Measurements from ENCODE around the gene OTULINL. TPM values are rescaled to one million over a fixed set of nuclear protein-coding genes. Genes with fewer than 3 reads are reported as not detected.

Gene OTULINL
- total RNA-seq, 1 donor from 2014 or later, result 32.6 TPM

GRCh38 chr5:14577079-14577725 lies 4.4 kb upstream of the OTULINL start:
- DNase-seq, result no peak

GRCh38 chr5:14577971-14578370 lies 3.6 kb upstream of the OTULINL start:
- DNase-seq, result no peak

GRCh38 chr5:14579246-14579645 lies 2.3 kb upstream of the OTULINL start:
- DNase-seq, result no peak

DNA sequence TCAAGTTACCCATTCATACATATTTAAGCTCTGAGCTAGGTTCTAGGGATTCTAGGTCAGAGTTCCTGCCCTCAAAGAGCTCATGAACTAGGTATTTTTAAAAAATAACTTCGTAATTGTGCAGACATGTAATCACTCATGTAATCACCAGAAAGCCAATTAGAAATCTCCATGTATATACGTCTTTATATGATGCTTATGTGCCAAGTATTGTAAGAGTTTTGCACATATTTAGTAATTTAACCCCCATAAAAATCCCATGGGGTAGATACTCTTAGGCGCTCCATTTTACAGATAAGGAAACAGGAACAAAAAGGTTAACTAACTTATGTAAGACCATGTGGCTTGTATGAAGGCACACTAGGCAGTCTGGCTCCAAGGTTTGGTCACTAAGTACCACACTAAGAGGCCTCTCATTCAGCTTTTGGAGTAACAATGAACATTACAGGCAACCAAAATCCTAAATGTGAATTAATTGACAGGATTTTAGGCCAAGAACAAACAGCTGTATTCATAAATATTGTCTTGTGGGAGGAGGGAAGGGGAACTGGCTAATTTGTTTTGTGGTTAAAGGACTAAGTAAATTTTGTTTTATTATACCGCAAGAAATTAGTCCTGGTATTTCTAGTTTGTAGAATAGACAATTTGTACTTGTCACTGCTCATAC lies 1.7 kb upstream of the OTULINL start:
- DNase-seq, result no peak

DNA sequence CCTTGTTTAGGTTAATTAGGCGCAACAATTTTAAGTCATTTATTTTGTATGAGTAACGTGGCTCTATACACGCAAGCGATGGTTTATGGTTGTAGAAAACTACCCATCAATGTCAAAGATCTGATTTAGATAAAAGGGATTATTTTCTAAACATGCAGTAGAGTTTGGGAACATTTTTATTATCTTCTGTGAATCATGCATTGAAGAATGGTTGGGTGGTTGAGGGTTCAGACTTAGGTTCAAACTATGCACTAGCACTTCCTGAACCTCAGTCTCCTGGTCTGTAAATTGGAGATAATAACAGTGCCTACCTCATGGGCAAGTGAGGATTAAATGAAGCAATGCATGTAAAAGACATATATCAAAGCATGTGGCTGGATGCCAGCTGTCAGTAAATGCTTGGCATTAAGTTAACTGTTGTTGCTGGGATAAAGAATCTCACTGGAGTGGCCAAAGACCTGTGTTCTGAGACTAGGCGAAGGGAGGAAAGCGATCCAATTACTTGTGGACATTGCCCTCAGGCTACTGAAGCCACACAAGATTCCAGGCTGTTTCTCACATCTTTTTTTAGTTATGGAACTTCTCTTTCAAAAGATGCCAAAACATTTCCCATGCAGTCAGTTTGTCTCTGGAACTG lies 1.1 kb upstream of the OTULINL start:
- no peak for DNase-seq

GRCh38 chr5:14581891-14582796 lies 552 bp downstream of the OTULINL start:
- DNase-seq, result no peak

DNA sequence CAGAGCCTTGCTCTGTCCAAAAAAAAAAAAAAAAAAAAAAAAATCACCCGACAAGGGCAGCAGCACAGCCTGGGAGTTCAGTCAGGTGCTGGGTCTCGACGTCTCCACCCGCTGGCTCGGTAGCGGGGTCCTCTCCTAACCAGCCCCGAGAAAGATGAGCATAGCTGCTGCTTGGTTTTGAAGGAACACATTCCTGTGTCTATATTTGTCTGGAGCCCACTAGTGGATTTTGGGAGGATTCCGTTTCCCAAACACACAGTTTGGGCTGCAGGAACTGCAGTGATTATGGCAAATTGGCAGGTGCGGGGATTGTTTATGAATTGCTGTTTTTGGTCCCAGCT lies 1.2 kb downstream of the OTULINL start:
- no peak for DNase-seq

- DNase-seq, result no peak
Measured at GRCh38 chr5:14584848-14585247, 3.3 kb downstream of the OTULINL start.

DNA sequence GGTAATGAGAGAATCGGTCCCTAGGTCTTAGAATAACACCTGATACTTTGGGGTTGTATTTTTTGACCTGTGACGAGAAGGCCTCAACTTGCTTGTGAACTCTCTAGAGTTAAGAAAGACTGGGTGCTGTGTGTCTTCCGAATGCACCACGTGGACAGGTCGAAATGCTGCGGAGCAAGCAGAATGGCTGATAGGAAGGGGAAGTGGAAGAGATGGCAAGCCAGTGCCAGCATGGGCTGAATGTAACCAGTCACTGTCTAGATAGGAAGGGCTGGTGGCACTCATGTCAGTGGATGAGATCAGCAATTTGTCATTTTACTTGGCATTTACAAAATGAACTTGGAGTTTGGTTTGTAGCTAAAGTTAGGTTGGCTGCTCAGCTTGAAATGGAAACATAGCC lies 5.6 kb downstream of the OTULINL start:
- DNase-seq, result no peak

- DNase-seq, result no peak
Measured at GRCh38 chr5:14588145-14588544, 6.6 kb downstream of the OTULINL start.

- no peak for DNase-seq
Measured at GRCh38 chr5:14588758-14589543, 7.4 kb downstream of the OTULINL start.

DNA sequence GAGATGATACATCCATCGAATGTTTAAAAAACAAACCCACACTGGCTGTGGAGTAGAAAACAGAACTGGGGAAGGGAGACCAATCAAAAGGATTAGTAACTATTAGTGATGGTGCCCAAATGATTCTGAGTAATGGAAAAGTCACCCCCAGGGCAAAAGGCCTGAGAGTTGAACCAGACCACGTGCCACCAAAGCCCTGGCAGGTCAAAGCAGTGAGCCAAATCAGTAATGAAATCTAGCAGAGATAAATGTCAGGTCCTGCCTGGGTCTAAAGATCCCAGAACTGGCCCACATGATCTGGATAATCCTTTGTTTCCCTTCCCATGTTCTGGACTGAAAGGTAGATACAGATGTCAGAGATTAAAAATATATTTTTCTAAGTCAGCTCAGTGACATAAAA lies 9.4 kb downstream of the OTULINL start:
- no peak for DNase-seq

DNA sequence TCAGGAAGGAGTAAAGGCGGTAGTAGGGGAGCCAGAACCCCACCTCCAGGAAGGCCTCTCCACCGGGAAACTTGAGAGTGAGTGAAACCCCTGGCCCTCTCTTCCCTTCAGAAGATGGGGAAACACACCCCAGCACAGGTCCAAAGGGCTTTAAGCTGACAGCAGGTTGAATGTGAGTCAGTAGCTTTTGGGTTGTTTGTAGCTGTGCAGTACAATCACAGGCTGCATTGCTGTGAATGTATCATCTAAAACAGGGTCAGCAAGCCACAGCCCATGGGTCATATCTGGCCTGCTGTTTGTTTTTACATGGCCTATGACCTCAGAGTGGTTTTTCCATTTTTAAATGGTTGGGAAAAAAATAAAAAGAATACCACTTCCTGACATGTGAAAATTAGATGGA lies 10.0 kb downstream of the OTULINL start:
- no peak for DNase-seq

DNA sequence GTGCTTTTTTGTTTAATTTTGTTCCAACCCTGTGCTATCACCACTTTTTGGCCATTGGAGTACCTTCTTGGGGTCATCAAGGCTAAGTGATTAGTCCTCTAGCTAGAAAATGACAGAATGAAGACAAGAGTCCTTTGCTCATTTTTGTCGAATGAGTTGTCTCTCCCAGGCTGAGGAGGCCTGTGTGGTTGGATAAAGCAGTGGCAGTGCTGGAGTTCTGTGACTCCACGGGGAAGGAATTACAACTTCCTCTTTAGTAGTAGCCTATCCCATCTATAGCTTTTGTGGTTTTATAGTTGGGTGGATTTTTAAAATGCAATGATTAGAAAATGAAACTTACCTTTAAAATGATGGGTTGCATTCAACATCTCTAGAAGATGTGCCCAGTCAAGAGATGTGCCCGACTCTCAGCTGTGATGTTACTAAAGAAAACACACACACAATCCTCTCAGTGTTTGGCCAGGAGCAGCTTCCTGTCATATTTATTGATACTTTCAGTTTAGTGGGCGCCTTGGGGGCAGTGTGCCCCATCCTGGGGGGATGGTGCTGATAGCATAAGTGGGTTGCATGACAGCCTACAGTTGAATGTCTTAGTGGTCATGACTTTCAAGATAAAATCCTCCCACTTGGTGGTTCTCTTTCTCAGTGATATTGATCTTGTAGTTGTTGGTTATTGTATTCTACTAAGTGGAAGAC lies 11.9 kb downstream of the OTULINL start:
- no peak for DNase-seq

- no peak for DNase-seq
Measured at GRCh38 chr5:14594378-14595074, 12.9 kb downstream of the OTULINL start.

GRCh38 chr5:14595189-14595588 lies 13.6 kb downstream of the OTULINL start:
- no peak for DNase-seq

GRCh38 chr5:14595891-14596290 lies 14.3 kb downstream of the OTULINL start:
- DNase-seq, result no peak

GRCh38 chr5:14597080-14597479 lies 15.5 kb downstream of the OTULINL start:
- no peak for DNase-seq

DNA sequence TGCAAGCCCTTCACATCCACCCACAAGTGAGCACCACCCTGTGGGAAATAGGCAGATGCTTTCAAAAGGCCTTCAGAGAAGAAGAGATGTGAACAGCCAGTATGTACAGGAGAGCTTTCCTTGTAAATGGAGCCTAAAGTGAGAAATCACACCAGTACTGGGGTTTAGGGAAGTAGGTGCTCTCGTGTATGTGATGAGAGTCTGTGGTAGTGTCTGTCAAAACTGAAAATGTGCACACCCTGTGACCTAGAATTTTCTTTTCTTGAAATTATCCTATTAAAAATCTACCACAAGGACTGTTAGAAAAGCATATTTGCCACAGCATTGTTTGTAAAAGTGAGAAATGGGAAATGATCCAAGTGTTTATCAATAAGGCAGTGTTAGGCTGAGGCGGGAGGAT lies 16.6 kb downstream of the OTULINL start:
- DNase-seq, result no peak

DNA sequence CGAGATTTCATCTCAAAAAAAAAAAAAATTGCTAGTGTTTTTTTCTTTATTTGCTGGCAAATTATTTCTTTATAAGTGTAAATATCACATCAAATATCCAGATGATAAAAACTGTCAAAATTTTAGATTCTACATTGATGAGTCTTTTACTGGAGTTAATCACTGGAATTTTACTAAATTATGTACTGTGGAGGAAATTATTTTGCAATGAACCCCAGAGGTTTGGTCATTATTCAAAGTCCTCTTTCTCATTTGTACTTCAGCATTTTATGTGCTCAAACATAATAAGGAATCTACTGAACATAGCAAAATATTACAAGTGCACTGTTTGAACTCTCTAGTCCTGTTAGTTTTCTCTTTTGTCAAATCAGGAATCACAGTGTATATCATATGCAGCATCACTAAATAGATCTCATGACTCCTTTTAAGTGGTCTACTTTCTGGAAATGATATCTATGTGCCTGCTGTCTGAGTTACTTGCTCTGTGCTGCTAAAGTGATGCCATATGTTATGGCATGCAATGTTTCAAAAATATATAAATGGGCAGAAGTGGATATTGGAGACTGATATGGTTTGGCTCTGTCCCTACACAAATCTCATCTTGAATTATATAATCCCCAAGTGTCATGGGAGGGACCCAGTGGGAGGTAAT lies 18.0 kb downstream of the OTULINL start:
- DNase-seq, result no peak

All from occipital lobe (tissue), 2 donors.